ENCODE measurements around the gene TRIM54. TPM values are rescaled to one million over a fixed set of nuclear protein-coding genes. Genes with fewer than 3 reads are reported as not detected.
A peak's percentile ranks its signal among the peaks of the same experiment; 100 is the strongest.

TRIM54 gene
- total and polyA plus RNA-seq, 2 experiments from 2014 or later = not detected

- 70% methylated on average over 3 of the region's 3 CpGs for WGBS (ENCODE audit: low lambda C conversion rate, missing lambda C conversion rate)
- DNase-seq (ENCODE audit: low spot score) = no peak
Measured at GRCh38 chr2:27288610-27289009, 6.4 kb downstream of the TRIM54 start.

GRCh38 chr2:27290549-27290948, 8.3 kb downstream of the TRIM54 start:
- no peak overlapping the region for H3K27ac ChIP-seq
- H3K79me2 ChIP-seq = no peaks in the 10 kb centered on the region
- no peak for DNase-seq (ENCODE audit: low spot score)
- TF ChIP-seq EZH2 (IDR thresholded peaks at IDR 0.05; ENCODE audit: borderline replicate concordance) = no peak
- no peak for TF ChIP-seq CTCF (IDR thresholded peaks at IDR 0.05; ENCODE audit: poor library complexity)
- TF ChIP-seq EZH2phosphoT487 (IDR thresholded peaks at IDR 0.05; ENCODE audit: low read depth, severe bottlenecking, unreplicated experiment) = no peak
- no peaks in the 10 kb centered on the region for H3K9me2 ChIP-seq (replicated peaks; ENCODE audit: insufficient read depth)
- no peaks in the 10 kb centered on the region for H3K9me3 ChIP-seq (ENCODE audit: low read depth)
- 96% methylated on average over 5 of the region's 5 CpGs for WGBS (ENCODE audit: low lambda C conversion rate, missing lambda C conversion rate)
- H3K4me3 ChIP-seq = no peak overlapping the region
- H3K4me2 ChIP-seq = no peak overlapping the region
- H3K4me1 ChIP-seq (ENCODE audit: insufficient read depth) = peaks cover 4% of the 10 kb centered on the region
- no peaks in the 10 kb centered on the region for H4K20me1 ChIP-seq (ENCODE audit: insufficient read depth, poor library complexity, severe bottlenecking)
- peaks cover 12% of the 10 kb centered on the region for H3K27me3 ChIP-seq
- H3K36me3 ChIP-seq (replicated peaks; ENCODE audit: insufficient read depth, low read depth) = no peaks in the 10 kb centered on the region
- no peak overlapping the region for H2AFZ ChIP-seq

More at GRCh38 chr2:27288610-27289009, 6.4 kb downstream of the TRIM54 start:
- Histone ChIP-seq H3K27me3 (peaks cover 12% of the 10 kb centered on the region), H3K27ac (no peak overlapping the region), H3K36me3 (replicated peaks; ENCODE audit: insufficient read depth, low read depth) (no peaks in the 10 kb centered on the region), H3K4me1 (ENCODE audit: insufficient read depth) (peaks cover 1% of the 10 kb centered on the region), H3K4me2 (no peak overlapping the region), H3K4me3 (no peak overlapping the region), H3K9me2 (replicated peaks; ENCODE audit: insufficient read depth) (no peaks in the 10 kb centered on the region), H3K79me2 (no peaks in the 10 kb centered on the region), H3K9me3 (ENCODE audit: low read depth) (no peaks in the 10 kb centered on the region), H4K20me1 (ENCODE audit: insufficient read depth, poor library complexity, severe bottlenecking) (no peaks in the 10 kb centered on the region), H2AFZ (no peak overlapping the region)
- TF ChIP-seq EZH2 (IDR thresholded peaks at IDR 0.05; ENCODE audit: borderline replicate concordance) (no peak), EZH2phosphoT487 (IDR thresholded peaks at IDR 0.05; ENCODE audit: low read depth, severe bottlenecking, unreplicated experiment) (no peak), CTCF (IDR thresholded peaks at IDR 0.05; ENCODE audit: poor library complexity) (no peak)

- Histone ChIP-seq H3K27ac (no peak overlapping the region), H3K79me2 (no peaks in the 10 kb centered on the region), H2AFZ (no peak overlapping the region), H3K4me1 (ENCODE audit: insufficient read depth) (peaks cover 4% of the 10 kb centered on the region), H3K4me3 (no peak overlapping the region), H3K9me3 (ENCODE audit: low read depth) (no peaks in the 10 kb centered on the region), H4K20me1 (ENCODE audit: insufficient read depth, poor library complexity, severe bottlenecking) (no peaks in the 10 kb centered on the region), H3K27me3 (peaks cover 12% of the 10 kb centered on the region), H3K36me3 (replicated peaks; ENCODE audit: insufficient read depth, low read depth) (no peaks in the 10 kb centered on the region), H3K4me2 (no peak overlapping the region), H3K9me2 (replicated peaks; ENCODE audit: insufficient read depth) (no peaks in the 10 kb centered on the region)
- DNase-seq (ENCODE audit: low spot score) = no peak
- TF ChIP-seq CTCF (IDR thresholded peaks at IDR 0.05; ENCODE audit: poor library complexity) (peak; percentile 11), EZH2phosphoT487 (IDR thresholded peaks at IDR 0.05; ENCODE audit: low read depth, severe bottlenecking, unreplicated experiment) (no peak), EZH2 (IDR thresholded peaks at IDR 0.05; ENCODE audit: borderline replicate concordance) (no peak)
- WGBS (ENCODE audit: low lambda C conversion rate, missing lambda C conversion rate) = 13% methylated on average over 6 of the region's 6 CpGs
Measured at GRCh38 chr2:27291865-27292264, 9.6 kb downstream of the TRIM54 start.

- Histone ChIP-seq H3K9me3 (ENCODE audit: low read depth) (no peaks in the 10 kb centered on the region), H3K4me3 (no peak overlapping the region), H3K4me1 (ENCODE audit: insufficient read depth) (peaks cover 4% of the 10 kb centered on the region), H3K27ac (no peak overlapping the region), H3K79me2 (no peaks in the 10 kb centered on the region), H2AFZ (no peak overlapping the region), H3K4me2 (no peak overlapping the region), H4K20me1 (ENCODE audit: insufficient read depth, poor library complexity, severe bottlenecking) (no peaks in the 10 kb centered on the region), H3K9me2 (replicated peaks; ENCODE audit: insufficient read depth) (no peaks in the 10 kb centered on the region), H3K36me3 (replicated peaks; ENCODE audit: insufficient read depth, low read depth) (no peaks in the 10 kb centered on the region), H3K27me3 (peaks cover 12% of the 10 kb centered on the region)
- TF ChIP-seq CTCF (IDR thresholded peaks at IDR 0.05; ENCODE audit: poor library complexity) (no peak), EZH2phosphoT487 (IDR thresholded peaks at IDR 0.05; ENCODE audit: low read depth, severe bottlenecking, unreplicated experiment) (no peak), EZH2 (IDR thresholded peaks at IDR 0.05; ENCODE audit: borderline replicate concordance) (no peak)
- WGBS (ENCODE audit: low lambda C conversion rate, missing lambda C conversion rate) = 91% methylated on average over 8 of the region's 8 CpGs
- no peak for DNase-seq (ENCODE audit: low spot score)
Measured at GRCh38 chr2:27294928-27295327, 12.7 kb downstream of the TRIM54 start.
